Activated CD4-positive, CD25-positive, alpha-beta regulatory T cell treated with anti-CD3 and anti-CD28 coated beads, Interleukin-2, amount 50 U/mL, for 24 hours (primary cell): ENCODE data around the gene MBP.
"Not testable (repeated sequence)": the region's sequence is repeated elsewhere in the genome, so short reads cannot be mapped to it uniquely, and the experiment has no call there.

ENCODE experiments used
- ATAC-seq, 2 donors: fragments of 150-1000 bp; cut with Tn5 transposase; one replicate each; pipeline ENCODE4 v1.10.0; 2021; ENCODE audit warnings: mild to moderate bottlenecking in 1 of 2, moderate library complexity in 1 of 2

Gene MBP

GRCh38 chr18:77019641-77020040 is 112.9 kb downstream of the MBP start:
- ATAC-seq = no peak

GRCh38 chr18:77018650-77019049 is 113.9 kb downstream of the MBP start:
- ATAC-seq = not testable (repeated sequence)

GRCh38 chr18:77017355-77017754 is 115.2 kb downstream of the MBP start:
- ATAC-seq = no peak

GRCh38 chr18:77016936-77017335 is 115.6 kb downstream of the MBP start:
- no peak for ATAC-seq

GRCh38 chr18:77015771-77016710 is 116.5 kb downstream of the MBP start:
- ATAC-seq = no peak

GRCh38 chr18:77015169-77015568 is 117.4 kb downstream of the MBP start:
- no peak for ATAC-seq

- ATAC-seq = no peak
Measured at GRCh38 chr18:77014538-77014937, 118.0 kb downstream of the MBP start.

GRCh38 chr18:77013811-77014521 is 118.6 kb downstream of the MBP start:
- ATAC-seq = no peak

GRCh38 chr18:77012806-77013541 is 119.6 kb downstream of the MBP start:
- no peak for ATAC-seq

- no peak for ATAC-seq
Measured at GRCh38 chr18:77012120-77012519, 120.5 kb downstream of the MBP start.

- ATAC-seq = no peak
Measured at GRCh38 chr18:77009675-77010074, 122.9 kb downstream of the MBP start.

- no peak for ATAC-seq
Measured at GRCh38 chr18:77008576-77009315, 123.8 kb downstream of the MBP start.

- no peak for ATAC-seq
Measured at GRCh38 chr18:77008006-77008405, 124.6 kb downstream of the MBP start.

GRCh38 chr18:77007251-77007650 is 125.3 kb downstream of the MBP start:
- no peak for ATAC-seq

- no peak for ATAC-seq
Measured at GRCh38 chr18:77006305-77007175, 126.0 kb downstream of the MBP start.

- ATAC-seq = no peak
Measured at GRCh38 chr18:77005651-77006195, 126.9 kb downstream of the MBP start.

- no peak for ATAC-seq
Measured at GRCh38 chr18:77004555-77005380, 127.8 kb downstream of the MBP start.

GRCh38 chr18:77003316-77003715 is 129.3 kb downstream of the MBP start:
- ATAC-seq = no peak

- no peak for ATAC-seq
Measured at GRCh38 chr18:77002496-77002895, 130.1 kb downstream of the MBP start.

GRCh38 chr18:77001979-77002378 is 130.6 kb downstream of the MBP start:
- ATAC-seq = no peak
